ENCODE data around the gene MAPT.

- TF ChIP-seq EZH2 (IDR thresholded peaks at IDR 0.05; ENCODE audit: borderline replicate concordance, low read depth, low read length, poor library complexity, severe bottlenecking) (no peak), CTCF (conservative IDR thresholded peaks at IDR 0.05; ENCODE audit: low read depth, low read length) (no peak)
Observed at GRCh38 chr17:45857977-45858708, 36.2 kb upstream of the MAPT start.

Data from A673 (cell line).